HG03565 (cell line): ENCODE measurements around the gene CNIH1.

ENCODE experiments used
- ATAC-seq: cut with Tn5 transposase; IDR thresholded peaks from one replicate; pipeline ENCODE4 v1.9.1; 2021; ENCODE audit warnings: mild to moderate bottlenecking, moderate library complexity; ENCODE audit not compliant: unreplicated experiment

Gene CNIH1

GRCh38 chr14:54440873-54441868 is at the start of gene CNIH1:
CNIH1 (minus strand) TSS chr14:54441374; CDS start chr14:54441327, 47 bp downstream.
- peak; percentile 73 for ATAC-seq

GRCh38 chr14:54490445-54491175 is 49.4 kb upstream of the CNIH1 start:
- no peak for ATAC-seq

DNA sequence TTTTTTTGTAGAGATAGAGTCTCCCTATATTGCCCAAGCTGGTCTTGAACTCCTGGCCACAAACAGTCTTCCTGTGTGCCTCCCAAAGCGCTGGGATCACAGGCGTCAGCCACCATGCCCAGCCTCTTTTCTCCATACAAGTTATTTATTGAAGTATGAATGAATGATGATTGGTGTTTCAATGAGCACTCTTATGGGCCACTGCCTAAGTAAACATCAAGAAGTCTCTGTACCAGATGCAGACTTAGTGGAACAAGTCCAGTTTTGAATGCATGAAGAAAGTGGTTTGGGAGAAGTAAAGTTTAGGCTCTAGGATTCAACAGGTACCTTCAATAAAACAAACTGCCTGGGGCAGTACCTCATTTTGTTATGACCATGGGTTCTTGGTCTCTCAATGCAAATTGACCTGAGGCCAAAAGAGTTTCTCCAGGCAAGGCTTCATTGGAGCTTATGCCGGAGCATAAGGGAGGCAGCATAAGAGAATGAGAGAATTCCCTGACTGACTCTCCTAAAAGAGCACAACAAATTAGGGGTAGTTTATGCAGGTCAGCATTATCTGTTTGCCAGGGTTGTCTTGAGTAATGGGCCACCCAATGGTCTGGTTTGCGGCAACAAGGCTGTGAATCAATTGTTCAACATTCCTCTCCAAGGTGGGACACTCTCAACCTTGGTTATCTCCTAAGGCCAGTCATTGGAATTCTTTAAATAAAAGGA is 48.7 kb upstream of the CNIH1 start:
- ATAC-seq: no peak

DNA sequence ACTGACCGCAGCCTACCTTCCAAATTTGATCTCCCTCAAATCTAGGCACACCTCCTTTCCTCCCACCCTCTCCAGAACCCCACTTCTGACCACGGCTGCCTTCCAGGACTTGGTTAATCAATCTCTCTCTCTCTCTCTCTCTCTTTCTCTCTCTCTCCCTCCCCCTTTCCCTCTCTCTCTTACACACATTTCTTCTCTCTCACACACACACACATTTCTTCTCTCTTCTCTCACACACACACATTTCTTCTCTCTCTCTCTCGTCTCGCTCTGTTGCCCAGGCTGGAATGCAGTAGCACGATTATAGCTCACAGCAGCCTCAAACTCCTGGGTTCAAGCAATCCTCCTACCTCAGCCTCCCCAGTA is 48.1 kb upstream of the CNIH1 start:
- no peak for ATAC-seq

DNA sequence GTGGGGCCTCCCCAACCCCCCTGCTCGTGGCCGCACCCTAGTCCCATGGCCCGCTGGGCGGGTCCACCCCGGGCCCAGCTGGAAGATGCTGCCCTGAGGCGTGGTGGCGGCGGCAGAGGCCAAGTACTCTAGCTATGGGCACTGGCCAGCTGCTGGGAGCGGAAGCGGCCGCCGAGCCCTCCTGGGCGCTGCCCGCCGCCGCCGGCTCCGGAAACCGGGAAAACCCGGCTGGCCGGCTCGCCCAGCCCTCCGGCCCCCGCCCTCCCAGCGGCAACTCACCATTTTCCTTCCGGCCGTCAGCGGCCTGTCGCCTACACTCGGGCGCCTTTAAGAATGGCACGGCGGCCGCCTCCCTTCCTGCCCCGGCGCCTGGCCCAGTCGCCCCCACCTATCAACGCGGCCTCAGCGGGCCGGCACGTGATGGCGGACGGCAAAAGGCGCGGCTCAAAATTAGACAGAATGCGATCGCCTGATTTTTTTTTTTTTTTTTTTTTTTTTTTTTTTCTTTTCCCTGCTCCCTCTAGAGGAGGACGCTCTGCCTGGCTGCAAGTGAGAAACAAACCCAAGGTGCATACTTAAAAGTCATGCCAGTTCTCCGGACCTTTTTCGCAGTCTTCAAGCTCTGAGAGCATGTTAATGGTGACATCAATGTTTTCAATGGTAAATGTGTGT is 47.6 kb upstream of the CNIH1 start, which contains the start of gene GMFB:
Gene GMFB, minus strand, starts transcription at position 335 of the 672 bp plus-strand sequence. Its CDS starts 53 bp downstream, at position 282.
- peak; percentile 87 for ATAC-seq

DNA sequence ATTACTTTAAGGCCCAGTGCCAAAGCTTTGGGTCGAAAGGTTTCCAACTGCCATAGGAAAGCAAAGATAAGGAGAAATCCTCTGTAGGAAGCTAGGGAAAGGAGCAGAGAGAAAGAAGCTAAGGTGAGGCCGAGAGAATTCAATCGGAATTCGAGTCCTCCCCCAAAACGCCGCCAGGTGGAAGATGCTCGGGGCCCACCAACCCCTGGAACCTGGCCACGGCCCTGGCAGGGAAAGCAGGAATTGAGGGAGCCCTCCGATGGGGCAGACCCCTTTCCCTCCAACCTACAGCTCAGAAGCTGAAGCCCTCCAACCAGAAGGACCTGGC is 47.1 kb upstream of the CNIH1 start:
- peak; percentile 0 for ATAC-seq

GRCh38 chr14:54487771-54488170 is 46.6 kb upstream of the CNIH1 start:
- ATAC-seq: no peak

GRCh38 chr14:54486685-54487084 is 45.5 kb upstream of the CNIH1 start:
- no peak for ATAC-seq

- ATAC-seq: no peak
Observed at GRCh38 chr14:54483846-54484245, 42.7 kb upstream of the CNIH1 start.

DNA sequence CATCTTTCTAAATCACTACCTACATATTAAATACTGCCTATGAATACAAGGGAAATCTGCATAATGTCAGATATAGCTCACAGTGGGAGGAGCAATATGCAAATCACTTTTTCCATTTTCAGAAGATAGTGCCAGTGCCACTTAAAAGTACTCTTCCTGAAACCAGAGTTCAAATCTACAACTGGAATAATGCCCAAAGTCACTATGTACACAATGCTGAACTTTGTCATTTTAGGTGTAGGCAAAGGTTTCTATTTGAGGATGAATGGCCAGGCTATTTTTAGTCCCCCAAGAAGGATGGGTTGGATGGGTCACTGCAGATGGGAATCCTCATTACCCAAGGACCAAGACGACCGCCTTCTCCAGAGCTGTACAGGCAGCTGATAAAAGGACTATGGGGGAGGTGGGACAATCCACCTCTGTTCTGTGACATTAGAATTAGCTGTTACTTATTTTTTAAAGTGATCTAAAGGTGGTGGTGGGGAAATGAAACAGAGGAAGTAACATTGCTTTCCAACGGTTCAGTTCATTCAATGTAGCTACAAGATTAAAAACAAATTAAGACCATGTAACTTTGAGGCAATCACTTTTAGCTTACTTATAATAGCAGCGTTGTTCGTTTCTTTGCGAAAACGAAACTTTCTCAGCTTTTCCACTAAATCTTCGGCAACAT is 42.0 kb upstream of the CNIH1 start:
- ATAC-seq: no peak

DNA sequence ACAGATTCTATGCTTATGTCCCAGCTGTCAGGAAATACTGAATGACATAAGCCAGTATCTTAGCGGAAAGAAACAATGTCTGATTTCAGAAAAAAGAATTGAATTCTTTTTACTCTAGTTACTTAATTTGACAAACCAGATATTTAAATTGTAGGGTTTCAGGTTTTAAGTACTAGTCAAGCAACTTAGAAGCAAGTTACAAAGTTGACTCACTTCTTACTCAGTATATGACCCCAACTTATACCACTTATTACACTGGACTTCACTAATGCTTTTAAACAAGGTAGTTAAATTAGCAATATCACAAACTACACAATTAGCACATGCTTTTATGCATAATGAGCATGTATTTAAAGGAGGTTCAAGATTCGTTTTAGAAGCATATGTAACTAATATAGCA is 40.5 kb upstream of the CNIH1 start:
- no peak for ATAC-seq

DNA sequence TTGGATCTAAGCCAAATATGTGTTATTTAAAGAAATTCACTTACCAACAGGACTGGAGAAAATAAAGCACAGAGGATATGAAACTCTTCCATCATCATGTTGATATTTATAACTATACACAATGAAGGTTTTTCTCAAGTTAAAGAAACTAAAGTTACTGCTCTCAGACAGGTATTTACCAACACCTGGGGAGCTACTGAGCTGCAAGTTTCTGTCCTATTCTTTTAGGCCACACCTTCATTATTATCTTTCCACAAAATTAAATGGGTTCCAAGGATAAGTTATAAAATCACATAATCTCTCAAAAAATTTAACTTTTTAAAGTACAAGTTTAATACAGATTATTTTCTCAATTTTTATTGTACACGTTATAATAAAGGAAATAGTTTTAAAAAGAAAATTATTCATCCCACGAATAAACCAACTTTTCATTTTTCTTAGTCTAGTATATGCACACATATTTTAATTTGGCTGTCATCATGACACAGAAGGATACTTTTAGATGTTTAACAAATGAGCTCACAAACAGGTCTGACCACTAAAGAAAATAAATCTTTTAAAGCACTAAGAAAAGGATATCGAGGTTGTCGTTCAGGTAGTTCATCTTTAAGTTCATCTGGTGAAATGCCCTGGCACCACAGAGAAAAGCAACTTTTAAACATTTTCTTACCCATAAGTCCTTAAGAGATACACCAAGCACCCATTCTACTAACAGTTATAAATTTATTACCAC is 39.8 kb upstream of the CNIH1 start:
- ATAC-seq: no peak

DNA sequence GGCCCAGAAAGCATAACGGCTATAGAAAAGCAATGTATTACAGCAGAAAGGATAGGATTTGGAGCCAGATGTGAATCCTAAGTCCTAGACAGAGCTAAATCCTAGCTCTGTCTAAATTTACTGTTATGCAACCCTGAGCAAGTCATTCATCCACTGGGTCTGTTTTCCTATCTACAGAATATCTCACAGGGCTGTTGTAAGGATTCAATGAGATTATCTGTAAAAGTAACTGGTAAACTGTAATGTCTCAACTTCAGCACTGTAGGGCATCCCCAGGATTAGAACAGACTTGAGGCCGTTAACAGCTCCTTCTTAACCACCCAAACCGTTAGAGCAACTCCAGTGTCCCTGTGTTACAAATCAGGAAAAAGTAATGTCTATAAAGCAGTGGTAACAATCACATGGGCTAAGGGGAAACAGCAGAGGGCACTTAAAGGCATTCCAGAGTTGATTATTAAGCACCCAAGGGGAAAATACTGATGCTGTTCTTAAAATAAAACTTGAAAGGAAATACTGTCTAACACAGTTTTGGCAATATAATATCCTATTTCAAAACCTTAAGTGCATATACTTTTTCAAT is 37.6 kb upstream of the CNIH1 start:
- no peak for ATAC-seq

GRCh38 chr14:54475911-54476310 is 34.7 kb upstream of the CNIH1 start:
- ATAC-seq: no peak

GRCh38 chr14:54475187-54475899 is 34.2 kb upstream of the CNIH1 start:
- no peak for ATAC-seq

GRCh38 chr14:54474232-54474793 is 33.1 kb upstream of the CNIH1 start:
- ATAC-seq: no peak

GRCh38 chr14:54472315-54472714 is 31.1 kb upstream of the CNIH1 start:
- ATAC-seq: no peak

GRCh38 chr14:54471641-54472040 is 30.5 kb upstream of the CNIH1 start:
- no peak for ATAC-seq
